C4-2B (cell line): ENCODE results near the gene GHR.

ENCODE experiments used
- ZFX ChIP-seq: fragments of 450-650 bp; IDR thresholded peaks from 2 replicates; pipeline ENCODE4 v1.6.1; 2017
- TF ChIP-seq, protein P1 (sequence below): fragments of 450-650 bp; conservative IDR thresholded peaks from 2 replicates; pipeline ENCODE4 v1.5.1; 2017; ENCODE audit warnings: mild to moderate bottlenecking

GRCh38 chr5:42467572-42467971 is 44.3 kb downstream of the GHR start:
- TF ChIP-seq, protein P1, sequence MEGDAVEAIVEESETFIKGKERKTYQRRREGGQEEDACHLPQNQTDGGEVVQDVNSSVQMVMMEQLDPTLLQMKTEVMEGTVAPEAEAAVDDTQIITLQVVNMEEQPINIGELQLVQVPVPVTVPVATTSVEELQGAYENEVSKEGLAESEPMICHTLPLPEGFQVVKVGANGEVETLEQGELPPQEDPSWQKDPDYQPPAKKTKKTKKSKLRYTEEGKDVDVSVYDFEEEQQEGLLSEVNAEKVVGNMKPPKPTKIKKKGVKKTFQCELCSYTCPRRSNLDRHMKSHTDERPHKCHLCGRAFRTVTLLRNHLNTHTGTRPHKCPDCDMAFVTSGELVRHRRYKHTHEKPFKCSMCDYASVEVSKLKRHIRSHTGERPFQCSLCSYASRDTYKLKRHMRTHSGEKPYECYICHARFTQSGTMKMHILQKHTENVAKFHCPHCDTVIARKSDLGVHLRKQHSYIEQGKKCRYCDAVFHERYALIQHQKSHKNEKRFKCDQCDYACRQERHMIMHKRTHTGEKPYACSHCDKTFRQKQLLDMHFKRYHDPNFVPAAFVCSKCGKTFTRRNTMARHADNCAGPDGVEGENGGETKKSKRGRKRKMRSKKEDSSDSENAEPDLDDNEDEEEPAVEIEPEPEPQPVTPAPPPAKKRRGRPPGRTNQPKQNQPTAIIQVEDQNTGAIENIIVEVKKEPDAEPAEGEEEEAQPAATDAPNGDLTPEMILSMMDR = no peak
- no peak for TF ChIP-seq ZFX
